ENCODE results near the gene SPATA13.

SPATA13 gene

GRCh38 chr13:24141333-24141910 is 19.1 kb upstream of the SPATA13 start:
- no peak for DNase-seq (ENCODE audit: low spot score)

- no peak for DNase-seq (ENCODE audit: low spot score)
Observed at GRCh38 chr13:24142453-24142852, 18.1 kb upstream of the SPATA13 start.

- no peak for DNase-seq (ENCODE audit: low spot score)
Observed at GRCh38 chr13:24142886-24143285, 17.6 kb upstream of the SPATA13 start.

GRCh38 chr13:24145240-24145639 is 15.3 kb upstream of the SPATA13 start:
- no peak for DNase-seq (ENCODE audit: low spot score)

GRCh38 chr13:24145674-24146073 is 14.8 kb upstream of the SPATA13 start:
- no peak for DNase-seq (ENCODE audit: low spot score)

- DNase-seq (ENCODE audit: low spot score): no peak
Observed at GRCh38 chr13:24146961-24147569, 13.5 kb upstream of the SPATA13 start.

- DNase-seq (ENCODE audit: low spot score): peak; percentile 27
Observed at GRCh38 chr13:24147570-24147963, 13.0 kb upstream of the SPATA13 start.

- peak; percentile 90 for DNase-seq (ENCODE audit: low spot score)
Observed at GRCh38 chr13:24148414-24149235, 11.9 kb upstream of the SPATA13 start.

- no peak for DNase-seq (ENCODE audit: low spot score)
Observed at GRCh38 chr13:24149246-24150032, 11.1 kb upstream of the SPATA13 start.

GRCh38 chr13:24150572-24150971 is 9.9 kb upstream of the SPATA13 start:
- DNase-seq (ENCODE audit: low spot score): no peak

- no peak for DNase-seq (ENCODE audit: low spot score)
Observed at GRCh38 chr13:24151864-24152263, 8.7 kb upstream of the SPATA13 start.

- DNase-seq (ENCODE audit: low spot score): no peak
Observed at GRCh38 chr13:24152292-24153214, 8.0 kb upstream of the SPATA13 start.

- no peak for DNase-seq (ENCODE audit: low spot score)
Observed at GRCh38 chr13:24153347-24153746, 7.2 kb upstream of the SPATA13 start.

GRCh38 chr13:24153979-24154701 is 6.4 kb upstream of the SPATA13 start:
- DNase-seq (ENCODE audit: low spot score): no peak

- no peak for DNase-seq (ENCODE audit: low spot score)
Observed at GRCh38 chr13:24159357-24159756, 1.2 kb upstream of the SPATA13 start.

GRCh38 chr13:24161010-24161775 is 673 bp downstream of the SPATA13 start:
- DNase-seq (ENCODE audit: low spot score): peak; percentile 29

- DNase-seq (ENCODE audit: low spot score): peak; percentile 60
Observed at GRCh38 chr13:24161980-24162525, 1.5 kb downstream of the SPATA13 start.

GRCh38 chr13:24162604-24163003 is 2.1 kb downstream of the SPATA13 start:
- no peak for DNase-seq (ENCODE audit: low spot score)

- no peak for DNase-seq (ENCODE audit: low spot score)
Observed at GRCh38 chr13:24165746-24166145, 5.2 kb downstream of the SPATA13 start.

GRCh38 chr13:24166561-24166960 is 6.0 kb downstream of the SPATA13 start:
- DNase-seq (ENCODE audit: low spot score): no peak
